ENCODE results near the gene PCBP4.

The PCBP4 gene

DNA sequence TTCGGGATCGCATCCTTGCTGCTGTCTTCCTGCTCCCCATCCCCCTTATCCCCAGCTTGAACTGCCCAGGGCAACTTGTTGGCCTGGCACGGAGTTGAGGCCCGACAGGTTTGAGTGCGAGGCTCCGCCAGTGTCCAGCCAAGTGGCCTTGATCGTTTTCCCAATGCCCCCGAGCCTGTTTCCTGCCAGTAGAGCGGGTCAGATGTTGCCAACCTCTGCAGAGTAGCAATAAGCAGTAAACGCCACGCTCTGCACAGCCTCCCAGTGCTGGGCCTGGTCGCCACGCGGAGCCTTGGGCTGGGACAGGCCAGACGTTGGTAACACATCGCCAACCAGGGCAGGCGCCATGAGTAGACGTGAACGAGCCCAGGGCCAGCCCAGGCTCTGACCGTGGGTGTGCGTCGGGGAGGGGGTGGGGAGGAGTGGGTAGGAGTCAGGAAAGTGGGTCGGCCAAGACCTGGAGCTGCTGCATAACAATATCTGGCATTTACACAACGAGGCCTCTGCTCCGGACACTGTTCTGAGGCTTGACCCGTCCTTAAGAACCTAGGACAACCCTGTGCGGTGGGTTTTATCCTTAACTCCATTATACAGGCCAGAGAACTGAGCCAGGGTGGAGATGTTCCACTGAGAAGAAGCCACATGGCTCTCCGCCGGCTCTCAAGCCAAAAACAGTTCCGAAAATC, 7.2 kb upstream of the PCBP4 start:
- DNase-seq (ENCODE audit: low read depth in 3 of 3), result no peak

DNA sequence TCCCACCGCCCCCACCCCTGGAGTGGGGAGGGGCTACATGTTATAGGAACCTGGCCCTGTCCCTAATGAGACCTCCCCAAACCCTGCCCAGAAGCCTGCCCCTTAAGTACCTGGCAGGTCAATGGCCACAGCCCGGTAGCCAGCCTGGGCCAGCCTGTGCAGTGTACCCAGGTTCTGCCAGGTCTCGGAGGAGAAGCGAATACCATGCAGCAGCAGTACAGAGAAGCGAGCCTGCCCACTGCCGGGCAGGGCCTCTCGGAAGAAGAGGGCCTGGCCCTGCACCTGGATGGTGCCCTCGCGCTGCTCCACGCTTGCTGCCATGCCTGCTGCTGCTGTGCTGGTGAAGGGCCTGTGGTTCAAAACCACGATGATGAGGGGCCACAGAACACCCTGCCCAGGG, 4.1 kb upstream of the PCBP4 start:
- DNase-seq (ENCODE audit: low read depth in 3 of 3), result no peak

DNA sequence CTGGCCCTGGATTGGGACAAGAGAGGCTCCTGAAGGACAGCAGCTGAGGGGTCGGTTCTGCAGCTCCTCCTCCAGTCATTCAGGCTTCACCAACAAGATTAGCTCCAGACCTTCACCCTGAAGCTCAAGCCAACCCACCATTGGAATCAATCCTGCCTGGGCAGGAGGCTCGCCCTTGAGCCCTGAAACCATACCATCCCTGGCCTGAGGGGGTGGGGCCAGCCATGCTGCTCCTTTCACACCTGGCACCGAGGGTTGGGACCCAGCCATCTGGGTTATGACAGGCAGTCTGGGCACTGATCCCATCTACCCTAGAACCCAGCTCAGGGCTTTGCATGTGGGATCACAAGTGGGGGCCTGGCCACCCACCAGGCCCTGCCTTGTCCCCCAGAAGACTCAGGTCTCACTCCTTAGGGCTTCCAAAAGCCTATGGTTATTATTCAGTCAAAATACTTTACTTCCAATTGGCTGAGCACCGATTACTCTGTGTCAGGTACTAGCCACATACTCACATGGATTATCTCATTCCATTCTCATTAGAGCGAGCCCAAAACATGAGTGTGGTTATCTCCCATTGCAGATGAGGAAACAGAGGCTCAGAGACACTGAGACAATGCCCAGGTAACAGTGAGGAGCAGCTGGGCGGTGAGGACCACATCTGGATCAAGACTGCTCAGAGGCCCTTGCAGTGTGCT, 3.5 kb upstream of the PCBP4 start:
- no peak for DNase-seq (ENCODE audit: low read depth in 3 of 3)

DNA sequence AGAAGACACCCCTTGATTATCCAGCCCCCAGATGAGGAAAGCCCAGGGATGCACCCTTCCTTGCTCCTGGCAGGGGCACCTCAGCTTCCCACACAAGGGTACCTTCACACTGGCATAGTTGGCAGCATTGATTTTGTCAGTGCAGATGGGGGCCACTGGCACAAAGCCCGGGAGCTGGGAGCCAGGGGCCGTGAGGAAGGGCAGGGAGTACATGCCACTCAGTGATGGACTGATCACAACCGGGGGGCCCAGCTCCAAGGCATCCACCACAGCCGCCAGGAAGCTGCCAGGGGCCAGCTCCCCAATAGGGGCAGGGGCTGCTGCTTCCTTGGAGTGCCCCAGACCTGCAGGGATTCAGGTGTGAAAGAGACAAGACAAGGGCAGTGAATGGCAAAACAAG, 2.6 kb upstream of the PCBP4 start:
- no peak for DNase-seq (ENCODE audit: low read depth in 3 of 3)

DNA sequence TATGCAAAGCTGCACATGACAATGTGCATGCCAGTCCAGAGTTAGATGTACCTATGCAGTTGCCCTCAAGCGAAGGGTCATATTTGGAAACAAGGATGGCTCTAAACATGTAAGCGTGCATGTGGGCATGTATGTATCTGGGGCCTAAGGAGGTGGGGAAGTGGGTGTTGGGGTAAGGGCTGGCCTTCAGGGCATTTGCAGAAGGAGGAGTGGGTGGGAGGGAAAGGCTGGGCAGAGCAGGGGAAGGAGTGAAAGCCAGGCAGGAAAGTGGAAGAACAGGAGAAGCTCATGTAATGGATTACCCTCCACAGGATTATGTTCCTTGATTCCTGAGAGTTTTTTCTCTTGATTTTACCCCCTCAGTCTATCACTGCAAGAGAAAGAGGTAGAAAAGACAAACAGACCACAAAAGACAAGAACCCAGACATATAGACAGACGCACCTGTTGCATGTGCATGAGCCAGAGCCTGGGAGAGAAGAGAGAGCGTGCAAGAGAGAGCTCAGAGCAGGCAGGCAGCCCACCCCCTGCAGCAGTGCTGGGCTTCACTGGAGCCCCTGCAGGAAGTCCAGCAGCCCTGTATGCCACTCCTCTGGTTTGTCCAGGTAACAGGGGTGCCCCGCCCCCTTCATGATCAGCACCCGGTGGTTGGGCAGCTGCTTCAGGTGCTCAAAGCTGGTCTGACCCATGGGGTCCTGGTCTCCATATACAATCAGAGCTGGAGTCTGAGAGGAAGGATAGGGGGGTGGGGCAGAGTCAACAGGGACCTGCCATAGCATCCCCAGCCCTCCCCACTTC, 1.8 kb upstream of the PCBP4 start:
- DNase-seq (ENCODE audit: low read depth in 3 of 3), result no peak

DNA sequence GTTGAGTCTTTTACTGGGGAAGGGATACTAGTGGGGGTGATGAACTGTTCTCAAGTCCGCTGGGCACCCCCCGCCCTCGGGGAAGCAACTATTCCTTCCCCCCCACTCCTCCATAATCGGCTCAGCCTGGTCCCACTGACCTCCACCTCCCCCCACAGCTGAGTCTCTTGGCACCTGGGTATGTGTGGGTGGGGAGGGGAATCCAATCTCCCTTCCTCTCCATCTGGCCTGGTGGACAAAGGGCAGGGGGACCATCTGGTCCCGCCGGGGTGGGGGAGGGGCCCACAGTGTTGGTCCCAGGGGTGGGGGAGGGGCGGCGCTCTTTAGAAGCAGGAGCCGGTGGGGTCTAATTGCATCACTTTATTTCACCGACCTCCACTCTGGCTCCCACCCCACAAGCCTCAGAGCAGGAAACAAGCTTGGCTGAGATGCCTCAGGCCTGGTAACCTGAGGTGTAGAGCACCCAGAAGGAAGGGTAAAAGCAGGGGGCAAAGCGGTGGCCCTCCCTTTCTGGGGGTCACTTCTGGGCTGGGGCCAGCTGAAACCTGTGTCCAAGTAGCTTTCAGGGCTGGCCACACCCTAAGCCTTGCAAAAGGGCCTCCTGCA, 1.0 kb upstream of the PCBP4 start:
- no peak for DNase-seq (ENCODE audit: low read depth in 3 of 3)

DNA sequence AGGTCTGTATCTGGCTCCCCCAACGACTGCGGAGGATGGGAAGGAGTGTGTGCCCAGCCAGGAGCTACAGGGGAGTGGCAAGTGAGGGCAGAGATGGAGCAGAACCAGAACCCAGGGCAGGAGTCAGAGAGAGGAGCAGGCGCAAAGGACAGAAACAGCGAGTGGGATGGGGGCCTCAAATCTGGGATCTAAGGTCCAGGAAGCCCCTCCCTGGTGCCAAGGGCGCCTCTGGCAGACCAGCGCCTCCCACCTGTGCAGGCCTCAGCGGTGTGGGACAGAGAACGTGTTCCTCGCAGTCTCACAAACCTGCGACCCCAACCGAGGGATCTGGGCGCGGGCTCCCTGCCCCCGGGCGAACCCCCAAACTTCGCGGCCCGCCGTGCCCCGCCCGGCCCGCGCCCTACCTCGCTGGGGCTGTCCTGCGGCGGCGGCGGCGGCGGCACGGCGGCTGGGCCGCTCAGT, 301 bp downstream of the PCBP4 start:
- no peak for DNase-seq (ENCODE audit: low read depth in 3 of 3)

DNA sequence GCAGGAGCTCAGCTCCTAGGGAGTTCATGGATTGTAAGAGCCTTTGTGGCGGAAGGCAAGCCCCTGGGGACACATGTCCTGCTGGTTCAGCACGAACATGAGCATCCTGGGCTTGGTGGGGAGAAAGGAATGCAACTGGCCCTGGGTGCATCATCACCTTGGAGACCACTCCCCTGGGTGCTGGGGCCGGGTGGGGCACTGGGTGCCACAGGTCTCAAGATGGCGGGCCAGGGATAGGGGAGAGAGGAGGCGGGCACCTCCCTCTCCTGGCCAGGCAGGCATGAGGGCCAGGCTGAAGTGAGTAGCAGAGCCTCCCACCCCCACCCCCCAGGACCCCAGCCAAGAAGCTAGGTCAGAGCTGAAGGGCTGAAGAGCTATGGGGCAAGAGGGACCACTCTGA, 768 bp downstream of the PCBP4 start:
- DNase-seq (ENCODE audit: low read depth in 3 of 3), result no peak

DNA sequence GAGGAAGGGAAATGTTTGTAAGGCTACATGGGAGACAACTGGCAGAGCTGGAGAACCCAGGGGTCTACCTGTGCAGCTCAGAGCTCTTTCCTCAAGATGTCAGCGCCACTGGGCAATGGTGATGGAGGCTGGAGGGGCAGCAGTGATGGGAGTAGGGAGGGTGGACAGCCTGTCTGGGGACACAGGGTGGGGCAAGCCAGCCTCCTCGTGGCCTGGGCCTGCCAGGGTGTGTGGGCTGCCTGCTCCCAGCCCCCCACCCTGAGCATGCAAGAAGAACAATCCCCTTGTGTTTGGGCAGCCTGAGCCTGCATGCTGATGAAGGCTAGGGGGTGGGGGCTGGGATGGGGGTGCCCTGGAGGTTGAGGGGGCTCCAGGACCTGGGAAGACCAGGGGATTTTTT, 1.2 kb downstream of the PCBP4 start:
- no peak for DNase-seq (ENCODE audit: low read depth in 3 of 3)

DNA sequence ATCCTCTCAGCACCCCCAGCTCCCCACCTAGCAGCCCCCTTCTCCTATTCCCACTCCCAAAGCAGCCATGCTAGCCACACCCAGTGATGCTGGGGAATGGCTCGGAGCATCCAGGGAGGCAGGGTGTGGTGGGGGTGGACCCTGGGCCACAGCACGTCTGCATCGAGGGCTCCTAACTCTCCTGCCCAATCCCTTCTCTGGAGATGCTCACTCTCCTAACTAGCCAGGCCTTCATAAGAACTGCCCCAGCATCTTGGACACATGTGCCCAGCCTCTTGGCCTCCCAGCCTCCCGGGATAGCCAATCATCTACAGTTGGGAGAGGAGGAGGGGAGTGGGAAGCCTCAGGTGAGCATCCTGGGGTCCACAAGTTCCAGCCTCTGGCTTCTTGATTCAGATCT, 2.7 kb downstream of the PCBP4 start:
- DNase-seq (ENCODE audit: low read depth in 3 of 3), result no peak

DNA sequence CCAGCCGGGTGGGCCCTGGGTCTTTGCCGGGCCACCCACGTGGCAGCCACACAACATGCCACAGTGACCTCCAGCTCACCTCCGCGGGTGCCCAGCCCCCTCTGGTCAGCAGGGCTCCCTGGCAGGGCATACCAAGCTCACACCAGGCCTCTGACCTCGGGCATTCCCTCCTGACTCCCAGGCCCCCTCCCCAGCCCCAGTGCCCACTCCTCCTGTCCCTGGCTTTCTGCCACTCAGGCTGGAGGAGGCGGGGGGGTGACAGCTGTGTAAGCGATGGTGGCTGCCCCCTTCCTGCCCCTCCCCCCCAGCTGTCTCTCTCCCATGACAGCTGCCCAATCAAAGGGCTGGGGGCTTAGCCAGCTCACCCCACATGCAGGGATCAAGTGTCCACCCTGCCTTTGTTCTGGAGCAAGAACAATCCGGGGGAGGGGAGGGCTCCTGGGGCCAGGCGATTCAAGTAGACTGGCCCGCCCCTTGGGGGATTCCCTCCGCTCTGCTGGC, 3.3 kb downstream of the PCBP4 start:
- no peak for DNase-seq (ENCODE audit: low read depth in 3 of 3)

DNA sequence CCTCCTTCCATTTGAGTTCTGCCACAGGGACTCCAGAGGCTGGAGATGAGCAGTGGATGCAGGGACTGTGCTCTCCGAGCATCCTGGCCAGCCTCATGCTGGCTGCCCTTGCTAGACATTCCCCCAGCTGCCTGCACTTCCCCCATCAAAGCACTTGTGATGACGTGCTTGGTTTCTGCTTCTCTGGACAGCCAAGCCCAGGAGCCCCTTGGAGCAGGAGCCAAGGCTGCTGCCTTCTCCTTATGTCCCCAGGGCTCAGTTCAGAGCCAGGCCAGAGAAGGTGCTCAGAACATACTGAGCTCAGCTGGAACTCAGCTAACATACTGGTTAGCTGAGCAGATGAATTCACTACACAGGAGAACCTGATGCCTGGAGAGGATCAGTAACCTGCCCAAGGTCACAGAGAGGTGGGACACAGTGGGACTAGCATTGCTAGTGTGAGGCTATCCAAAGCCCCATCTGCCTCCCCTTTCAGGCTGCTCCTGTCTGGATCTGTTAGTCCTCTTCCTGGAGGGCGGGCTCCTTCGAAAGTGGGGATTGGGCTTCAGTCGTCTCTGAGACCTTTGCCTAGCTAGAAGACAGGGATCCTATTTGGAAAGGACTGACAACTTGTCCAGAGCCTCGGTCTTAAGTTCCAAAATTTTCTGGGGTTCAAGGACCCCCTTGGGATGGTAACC, 4.3 kb downstream of the PCBP4 start:
- DNase-seq (ENCODE audit: low read depth in 3 of 3), result no peak

DNA sequence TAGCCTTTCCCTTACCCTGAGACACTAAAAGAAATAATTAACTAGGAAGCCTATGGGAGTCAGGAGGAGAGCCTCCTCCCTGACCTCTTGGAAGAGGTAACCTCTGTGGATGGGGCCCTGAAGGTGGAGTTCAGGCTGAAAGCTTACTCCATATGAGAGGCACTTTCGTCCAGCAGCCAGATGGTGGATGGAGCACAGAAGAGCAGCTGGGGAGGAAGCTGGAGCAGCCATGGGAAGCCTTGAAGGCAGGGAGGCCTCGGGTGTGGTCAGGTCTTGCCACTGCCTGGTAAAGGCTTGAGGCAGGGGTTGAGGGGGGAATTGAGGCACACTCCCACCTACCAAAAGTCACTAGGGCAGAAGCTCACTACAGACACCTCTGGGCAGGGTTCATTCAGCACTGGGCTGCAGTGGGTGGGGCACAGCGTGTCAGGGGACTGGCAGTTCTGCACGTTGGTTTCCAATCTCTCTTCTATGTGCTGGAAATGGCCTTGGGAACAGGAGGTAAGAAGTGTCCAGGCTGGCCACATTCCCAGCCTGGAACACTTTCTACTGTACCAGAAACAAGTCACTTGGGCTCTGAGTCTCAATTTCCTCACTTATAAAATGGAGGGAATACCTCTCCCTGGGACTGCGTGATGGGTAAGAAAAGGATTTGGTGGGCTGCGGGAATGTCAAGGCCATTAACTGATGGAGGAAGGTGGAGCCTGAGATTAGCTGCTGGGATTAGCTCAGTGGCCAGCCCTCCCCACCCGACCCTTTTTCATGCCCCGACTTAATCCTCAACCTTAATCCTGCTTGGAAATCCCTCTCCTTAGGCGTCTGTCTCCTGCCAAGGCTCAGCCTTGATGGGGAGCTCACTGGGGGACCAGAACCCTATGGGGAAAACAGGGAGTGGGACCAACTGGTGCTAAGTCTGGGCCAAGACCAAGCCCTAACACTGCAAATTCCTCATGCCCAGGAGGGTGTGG, 5.4 kb downstream of the PCBP4 start:
- no peak for DNase-seq (ENCODE audit: low read depth in 3 of 3)

DNA sequence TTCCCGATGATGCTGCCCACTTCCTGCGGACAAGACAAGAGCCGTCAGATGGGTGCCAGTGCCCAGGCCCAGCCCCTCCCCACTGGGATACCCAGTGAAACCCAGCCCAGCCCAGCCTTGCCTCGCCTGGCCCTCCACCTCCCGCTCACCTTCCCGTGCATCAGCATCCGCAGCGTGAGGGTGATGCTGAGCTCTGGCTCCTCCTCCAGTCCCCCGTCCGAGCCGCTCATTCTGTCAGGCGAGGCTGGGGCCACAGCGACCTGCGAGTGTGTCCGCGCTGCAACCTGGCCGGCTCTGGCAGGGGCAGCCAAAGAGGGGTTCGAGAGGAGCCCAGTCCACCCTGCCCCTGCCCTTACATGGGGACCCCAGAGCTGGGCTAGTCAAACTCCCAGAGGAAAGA, 6.2 kb downstream of the PCBP4 start:
- DNase-seq (ENCODE audit: low read depth in 3 of 3), result no peak

DNA sequence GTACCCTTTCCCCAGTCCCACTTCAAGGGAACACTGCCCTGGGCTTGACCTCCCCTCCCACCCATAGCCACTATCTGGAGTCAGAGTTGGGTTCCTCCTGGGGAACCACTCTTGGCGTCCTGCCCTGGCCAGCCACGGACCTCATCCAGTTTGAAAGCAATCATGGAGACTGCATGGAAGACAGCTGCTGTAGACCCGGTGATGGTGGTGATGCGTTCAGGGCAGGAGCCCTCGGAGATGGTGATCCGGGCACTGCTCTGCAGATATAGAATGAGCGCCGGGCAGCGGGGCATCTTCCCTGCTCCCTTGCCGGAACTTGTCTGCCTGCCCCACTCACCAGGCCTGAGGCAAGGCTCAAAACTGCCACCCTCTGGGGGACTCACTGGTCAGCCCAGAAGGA, 6.9 kb downstream of the PCBP4 start:
- DNase-seq (ENCODE audit: low read depth in 3 of 3), result no peak

DNA sequence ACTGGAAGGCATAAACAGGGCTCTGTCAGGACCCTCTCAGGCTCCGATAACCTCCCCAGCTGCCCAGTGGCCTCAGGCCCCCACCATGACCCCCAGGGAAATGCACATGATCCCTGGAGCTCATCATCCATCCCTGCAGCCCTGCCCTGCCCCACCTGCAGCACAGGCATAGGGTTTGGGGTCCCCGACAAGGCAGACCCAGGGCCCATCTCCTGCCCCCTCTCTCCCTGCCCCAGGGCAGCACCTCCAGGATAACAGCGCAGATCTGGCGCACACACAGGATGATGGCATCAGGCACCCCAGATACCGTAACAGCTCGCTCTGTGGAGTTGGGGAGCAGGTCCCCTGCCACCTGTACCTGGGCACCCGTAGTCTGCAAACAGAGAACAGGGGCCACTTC, 7.6 kb downstream of the PCBP4 start:
- DNase-seq (ENCODE audit: low read depth in 3 of 3), result no peak

DNA sequence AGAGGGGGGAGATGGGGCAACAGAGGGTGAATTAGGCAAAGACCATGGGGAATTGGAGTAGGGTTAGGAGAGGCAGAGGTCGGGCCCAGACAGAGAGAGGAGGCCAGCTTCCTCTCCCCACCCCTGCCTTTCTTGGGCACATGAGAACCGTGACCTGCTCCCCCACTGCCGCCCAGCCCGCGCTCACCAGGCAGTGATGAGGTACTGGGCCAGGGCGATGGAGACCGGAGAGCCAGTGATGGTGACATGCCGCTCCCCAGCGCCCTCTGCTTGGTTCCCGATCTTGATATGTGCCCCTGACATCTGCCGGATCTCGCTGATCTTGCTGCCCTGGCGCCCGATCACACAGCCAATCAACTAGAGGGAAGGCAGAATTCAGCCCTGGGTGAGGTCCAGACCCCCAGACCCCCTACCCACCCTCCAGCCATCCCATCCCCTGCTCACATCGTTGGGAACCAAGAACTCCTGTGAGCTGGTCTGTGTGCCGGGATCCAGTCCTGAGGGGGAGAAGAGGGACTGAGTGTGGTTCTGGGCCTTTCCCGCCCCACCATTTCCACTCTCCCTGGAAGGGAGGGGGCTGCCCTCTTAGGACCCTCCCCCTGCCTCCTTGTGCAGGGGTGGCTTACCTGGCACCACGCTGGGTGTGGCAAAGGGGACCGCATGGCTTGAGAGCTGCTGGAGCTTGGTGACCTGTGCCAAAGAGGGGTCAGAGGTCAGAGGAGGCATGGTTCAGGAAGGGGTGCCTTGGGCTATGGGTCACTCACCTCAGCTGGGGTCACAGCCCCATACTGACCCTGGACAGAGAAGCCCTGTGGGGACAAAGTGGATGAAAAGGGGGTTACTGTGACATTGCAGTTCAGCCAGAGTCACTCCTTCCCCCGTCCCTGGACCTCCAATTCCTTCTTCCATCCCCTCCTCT, 8.4 kb downstream of the PCBP4 start:
- no peak for DNase-seq (ENCODE audit: low read depth in 3 of 3)

DNA sequence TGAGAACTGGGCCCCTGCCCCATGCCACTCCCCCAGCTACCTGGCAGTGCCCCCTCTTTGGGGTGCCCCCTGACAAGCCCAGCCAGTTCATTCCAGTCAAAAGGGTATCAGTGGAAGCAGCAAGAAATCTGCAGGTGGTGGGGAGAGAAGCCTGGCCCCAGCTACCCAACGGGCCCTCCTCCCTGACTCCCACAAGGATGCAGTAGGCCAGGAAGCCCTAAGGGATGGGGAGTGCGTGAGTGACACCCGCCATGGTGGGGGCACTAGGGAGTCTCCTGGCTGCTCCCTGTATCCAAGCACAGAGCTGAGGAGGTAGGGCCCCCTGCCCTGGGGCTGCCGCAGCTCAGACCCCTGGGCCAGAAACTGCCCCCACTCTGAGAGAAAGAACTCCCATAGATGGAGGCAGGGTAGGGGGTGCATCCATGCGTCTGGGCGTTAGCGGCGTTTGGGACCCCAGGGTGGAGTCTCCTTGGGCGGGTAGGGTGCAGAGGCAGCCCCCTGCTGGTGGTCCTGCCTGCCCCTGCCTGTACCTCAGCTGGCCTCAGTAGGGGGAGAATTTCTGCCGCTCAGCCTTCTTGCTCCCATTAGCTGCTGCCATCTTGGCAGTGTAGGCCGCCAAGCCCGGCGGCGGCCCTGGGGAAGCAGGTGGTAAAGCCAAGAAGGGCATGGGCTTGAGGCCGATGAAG, 9.6 kb downstream of the PCBP4 start:
- no peak for DNase-seq (ENCODE audit: low read depth in 3 of 3)

All from stimulated activated CD4-positive, alpha-beta T cell treated with anti-CD3 and anti-CD28 coated beads, TNF-alpha, amount 100 ng/mL, for 4 hours (primary cell).